ENCODE measurements around the gene EIF3J. TPM values are rescaled to one million over a fixed set of nuclear protein-coding genes. Genes with fewer than 3 reads are reported as not detected.

EIF3J gene
- total and polyA plus RNA-seq, 4 donors, result 23.5 to 49.9 (median 39.6) TPM

GRCh38 chr15:44550734-44551133, 13.8 kb downstream of the EIF3J start:
- no peak overlapping the region for H3K27ac ChIP-seq (ENCODE audit: low read depth in 1 of 2, low read length in 2 of 2)
- no peak overlapping the region for H3K9ac ChIP-seq (ENCODE audit: low read depth in 1 of 2, low read length in 2 of 2)
- H3K27me3 ChIP-seq (ENCODE audit: control insufficient read depth in 4 of 4, insufficient read depth in 4 of 4, low read length in 3 of 4), result no peaks in the 10 kb centered on the region
- WGBS, result 94% methylated on average over 4 of the region's 4 CpGs
- no peaks in the 10 kb centered on the region for H3K9me3 ChIP-seq (ENCODE audit: control insufficient read depth in 4 of 4, low read length in 3 of 4)
- H3K36me3 ChIP-seq (ENCODE audit: control insufficient read depth in 4 of 4, insufficient read depth in 3 of 4, low read depth in 1 of 4, low read length in 3 of 4), result peaks cover 8 to 36% (median 24%) of the 10 kb centered on the region in 4 donors
- TF ChIP-seq RAD21 (IDR thresholded peaks at IDR 0.05) (no peak), FOXA1 (IDR thresholded peaks at IDR 0.05) (no peak), FOXA2 (IDR thresholded peaks at IDR 0.05) (no peak), GABPA (IDR thresholded peaks at IDR 0.05 in 1 of 2, conservative IDR thresholded peaks at IDR 0.05 in 1 of 2) (no peak), JUND (IDR thresholded peaks at IDR 0.05) (no peak), CTCF (IDR thresholded peaks at IDR 0.05; ENCODE audit: low read depth, low read length, missing input control) (no peak), HNF4A (conservative IDR thresholded peaks at IDR 0.05) (no peak), EGR1 (IDR thresholded peaks at IDR 0.05; ENCODE audit: low read depth in 2 of 2) (no peak), RXRA (IDR thresholded peaks at IDR 0.05) (no peak), HNF4G (IDR thresholded peaks at IDR 0.05) (no peak)
- DNase-seq (ENCODE audit: low spot score), result no peak
- no peaks in the 10 kb centered on the region for H3K4me1 ChIP-seq (ENCODE audit: control insufficient read depth in 4 of 4, insufficient read depth in 4 of 4, low read length in 3 of 4)
- H3K4me3 ChIP-seq (ENCODE audit: low read depth in 1 of 3, low read length in 3 of 3), result no peak overlapping the region

- H3K27me3 ChIP-seq (ENCODE audit: control insufficient read depth in 4 of 4, insufficient read depth in 4 of 4, low read length in 3 of 4), result no peaks in the 10 kb centered on the region
- no peaks in the 10 kb centered on the region for H3K4me1 ChIP-seq (ENCODE audit: control insufficient read depth in 4 of 4, insufficient read depth in 4 of 4, low read length in 3 of 4)
- no peak for DNase-seq (ENCODE audit: low spot score)
- H3K9ac ChIP-seq (ENCODE audit: low read depth in 1 of 2, low read length in 2 of 2), result no peak overlapping the region
- H3K9me3 ChIP-seq (ENCODE audit: control insufficient read depth in 4 of 4, low read length in 3 of 4), result no peaks in the 10 kb centered on the region
- no peak overlapping the region for H3K27ac ChIP-seq (ENCODE audit: low read depth in 1 of 2, low read length in 2 of 2)
- no peak for TF ChIP-seq SP1 (IDR thresholded peaks at IDR 0.05)
- no peak for TF ChIP-seq NR2F2 (IDR thresholded peaks at IDR 0.05)
- no peak for TF ChIP-seq TAF1 (conservative IDR thresholded peaks at IDR 0.05)
- TF ChIP-seq FOXA1 (IDR thresholded peaks at IDR 0.05), result no peak
- TF ChIP-seq REST (IDR thresholded peaks at IDR 0.05), result no peak
- no peak for TF ChIP-seq ATF3 (IDR thresholded peaks at IDR 0.05)
- no peak for TF ChIP-seq CTCF (IDR thresholded peaks at IDR 0.05; ENCODE audit: low read depth, low read length, missing input control)
- TF ChIP-seq FOXA2 (IDR thresholded peaks at IDR 0.05), result no peak
- TF ChIP-seq RXRA (IDR thresholded peaks at IDR 0.05), result no peak
- no peak for TF ChIP-seq HNF4G (IDR thresholded peaks at IDR 0.05)
- no peak for TF ChIP-seq RAD21 (IDR thresholded peaks at IDR 0.05)
- TF ChIP-seq YY1 (IDR thresholded peaks at IDR 0.05), result no peak
- TF ChIP-seq EGR1 (IDR thresholded peaks at IDR 0.05; ENCODE audit: low read depth in 2 of 2), result no peak
- no peak for TF ChIP-seq GABPA (IDR thresholded peaks at IDR 0.05 in 1 of 2, conservative IDR thresholded peaks at IDR 0.05 in 1 of 2)
- no peak for TF ChIP-seq JUND (IDR thresholded peaks at IDR 0.05)
- TF ChIP-seq HNF4A (conservative IDR thresholded peaks at IDR 0.05), result no peak
- no peak for TF ChIP-seq ZBTB33 (IDR thresholded peaks at IDR 0.05)
- no peak for TF ChIP-seq MAX (IDR thresholded peaks at IDR 0.05)
- peaks cover 21 to 66% (median 51%) of the 10 kb centered on the region in 4 donors for H3K36me3 ChIP-seq (ENCODE audit: control insufficient read depth in 4 of 4, insufficient read depth in 3 of 4, low read depth in 1 of 4, low read length in 3 of 4)
- WGBS, result 92% methylated on average over 4 of the region's 4 CpGs
- H3K4me3 ChIP-seq (ENCODE audit: low read depth in 1 of 3, low read length in 3 of 3), result no peak overlapping the region
These were observed 18.2 kb downstream of the EIF3J start for GRCh38 chr15:44554934-44555723.

Data from liver (tissue), 9 donors.